Measurements from ENCODE around the gene BEX4.
A peak's percentile ranks its signal among the peaks of the same experiment; 100 is the strongest.

The BEX4 gene

GRCh38 chrX:103240155-103240554 is 25.2 kb downstream of the BEX4 start:
- no peak for DNase-seq

DNA sequence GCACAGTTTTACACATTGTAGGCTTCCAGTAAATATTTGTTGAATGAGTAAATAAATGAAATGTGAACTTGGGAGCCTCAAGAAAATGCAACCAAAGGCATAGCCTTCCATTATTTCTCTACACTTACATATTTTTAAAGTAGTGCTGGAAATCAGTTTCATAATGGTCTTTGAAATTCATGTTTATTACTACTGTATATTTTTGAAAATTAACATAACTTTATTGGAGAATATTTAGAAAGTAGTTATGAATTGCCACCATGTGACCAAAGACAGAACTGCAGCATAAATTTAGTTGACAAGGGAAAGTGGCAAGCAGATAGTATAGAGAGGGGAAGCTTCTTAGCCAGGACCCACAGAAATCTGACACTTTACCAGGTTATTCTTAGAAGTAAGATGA is 33.6 kb downstream of the BEX4 start:
- no peak for DNase-seq

GRCh38 chrX:103249805-103250204 is 34.9 kb downstream of the BEX4 start:
- DNase-seq: no peak

- DNase-seq: no peak
Measured at GRCh38 chrX:103250977-103251376, 36.1 kb downstream of the BEX4 start.

- DNase-seq: no peak
Measured at GRCh38 chrX:103253608-103254007, 38.7 kb downstream of the BEX4 start.

DNA sequence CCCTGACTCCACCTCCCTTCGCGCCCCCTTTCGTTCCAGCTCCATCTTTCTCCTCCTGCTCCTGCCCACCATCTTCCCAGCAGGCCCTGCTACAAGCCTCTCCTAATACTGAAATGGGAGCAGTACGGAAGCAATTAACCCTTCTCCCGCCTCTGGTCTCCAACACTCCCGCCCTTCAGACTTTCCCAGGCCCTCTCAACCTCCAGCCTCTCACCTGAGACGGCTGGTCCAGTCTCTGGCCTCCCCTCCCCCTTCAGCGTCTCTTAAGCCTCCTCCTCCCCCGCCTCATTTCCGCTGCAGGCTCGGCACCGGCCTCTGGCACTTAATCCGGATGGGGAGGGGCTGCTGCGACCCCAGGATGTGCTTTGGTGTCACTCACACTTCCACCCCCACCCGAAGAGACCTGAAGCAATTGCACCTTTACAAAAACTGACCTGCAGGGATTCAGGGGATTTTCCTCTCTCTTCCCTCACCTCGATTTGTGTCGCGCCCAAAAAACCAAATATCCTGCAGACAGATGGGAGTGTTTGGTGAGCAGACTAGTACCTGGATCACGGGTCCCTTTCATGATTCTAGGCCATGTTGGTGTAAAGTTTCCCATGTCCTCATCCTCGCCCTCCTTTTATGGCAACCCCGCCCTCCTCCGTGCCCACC is 39.4 kb downstream of the BEX4 start:
- no peak for DNase-seq

GRCh38 chrX:103254921-103255493 is 40.1 kb downstream of the BEX4 start, which contains the start of gene TCEAL8:
TSS of gene TCEAL8 (minus strand) at chrX:103255155. CDS start at chrX:103253979, 1,176 bp downstream.
- DNase-seq: peak; percentile 24

GRCh38 chrX:103256651-103257050 is 41.7 kb downstream of the BEX4 start:
- no peak for DNase-seq

- DNase-seq: no peak
Measured at GRCh38 chrX:103258275-103258674, 43.4 kb downstream of the BEX4 start.
